Measurements from ENCODE around the gene SLC25A33.
A peak's percentile ranks its signal among the peaks of the same experiment; 100 is the strongest.

The SLC25A33 gene

DNA sequence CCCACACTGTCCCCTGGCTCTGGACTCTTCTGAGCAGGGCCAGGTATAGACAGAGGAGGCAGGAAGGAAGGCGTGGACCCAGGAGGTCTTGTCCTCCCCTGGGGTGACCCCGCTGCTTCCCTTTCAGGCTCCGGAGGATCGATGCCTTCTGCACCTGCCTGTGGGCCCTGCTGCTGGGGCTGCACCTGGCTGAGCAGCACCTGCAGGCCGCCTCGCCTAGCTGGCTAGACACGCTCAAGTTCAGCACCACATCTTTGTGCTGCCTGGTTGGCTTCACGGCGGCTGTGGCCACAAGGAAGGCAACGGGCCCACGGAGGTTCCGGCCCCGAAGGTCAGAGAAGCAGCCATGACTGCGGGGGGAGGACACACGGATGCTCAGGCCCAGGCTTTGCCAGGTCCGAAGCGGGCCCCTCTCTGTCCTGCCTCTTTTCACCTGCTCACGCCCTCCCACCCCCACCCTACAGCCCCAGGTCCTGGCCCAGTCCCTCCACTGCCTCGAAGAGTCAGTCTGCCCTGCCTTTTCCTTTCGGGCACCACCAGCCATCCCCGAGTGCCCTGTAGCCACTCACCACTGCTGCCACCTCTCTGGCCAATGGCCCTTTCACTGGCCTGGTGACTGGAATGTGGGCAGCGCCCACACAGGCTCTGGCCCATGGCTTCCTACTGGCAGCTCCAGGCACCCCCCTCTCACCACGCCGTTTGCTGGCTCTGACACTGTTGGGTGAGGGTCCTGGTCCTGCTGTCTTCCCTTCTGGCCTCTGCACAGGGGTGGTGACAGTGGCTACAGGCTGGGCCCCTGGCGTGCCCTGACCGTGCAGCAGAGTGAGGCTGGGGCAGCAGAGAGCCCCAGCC is 62.9 kb downstream of the SLC25A33 start:
- DNase-seq (ENCODE audit: low read depth) = no peak

- no peak for DNase-seq (ENCODE audit: low read depth)
Observed at GRCh38 chr1:9602794-9603167, 63.5 kb downstream of the SLC25A33 start.

DNA sequence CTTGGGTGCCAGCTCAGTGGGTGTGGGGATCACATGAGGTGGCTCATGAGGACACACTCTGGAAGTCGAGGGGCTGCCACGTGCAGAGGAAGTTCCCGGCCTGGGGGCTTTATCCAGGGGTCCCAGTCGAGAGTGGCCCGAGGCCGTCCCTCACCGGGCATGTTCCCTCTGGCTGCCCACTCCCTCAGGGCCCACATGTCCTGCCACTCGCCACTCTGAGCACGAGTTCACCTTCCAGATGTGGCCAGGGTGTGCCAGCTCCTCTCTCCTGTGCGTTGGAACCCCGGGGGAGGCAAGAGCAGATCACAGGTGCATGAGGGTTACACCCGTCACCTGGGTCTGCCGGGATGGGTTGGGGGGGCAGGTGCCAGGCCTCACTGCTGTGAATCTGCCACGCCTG is 64.0 kb downstream of the SLC25A33 start:
- DNase-seq (ENCODE audit: low read depth) = no peak

GRCh38 chr1:9603766-9604753 is 64.8 kb downstream of the SLC25A33 start:
- DNase-seq (ENCODE audit: low read depth) = no peak

DNA sequence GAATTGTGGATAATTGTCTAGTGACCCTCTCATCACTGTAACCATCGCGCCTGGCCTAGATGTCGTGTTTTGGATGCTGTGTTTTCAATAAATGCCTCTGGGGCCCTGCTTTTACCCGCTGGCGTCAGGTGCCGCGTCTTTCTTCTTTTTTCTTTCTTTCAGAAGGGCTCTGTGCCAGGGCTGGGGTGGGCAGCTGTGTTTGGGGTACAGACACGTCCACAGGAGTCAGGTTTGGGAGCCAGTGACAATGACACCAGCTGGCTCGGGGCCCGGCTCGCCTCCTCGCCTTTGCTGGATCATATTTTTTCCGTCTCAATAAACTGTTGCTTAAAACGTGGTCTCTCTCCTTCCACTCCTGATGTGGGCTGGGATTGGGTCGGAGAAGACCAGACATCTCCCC is 65.6 kb downstream of the SLC25A33 start:
- no peak for DNase-seq (ENCODE audit: low read depth)

DNA sequence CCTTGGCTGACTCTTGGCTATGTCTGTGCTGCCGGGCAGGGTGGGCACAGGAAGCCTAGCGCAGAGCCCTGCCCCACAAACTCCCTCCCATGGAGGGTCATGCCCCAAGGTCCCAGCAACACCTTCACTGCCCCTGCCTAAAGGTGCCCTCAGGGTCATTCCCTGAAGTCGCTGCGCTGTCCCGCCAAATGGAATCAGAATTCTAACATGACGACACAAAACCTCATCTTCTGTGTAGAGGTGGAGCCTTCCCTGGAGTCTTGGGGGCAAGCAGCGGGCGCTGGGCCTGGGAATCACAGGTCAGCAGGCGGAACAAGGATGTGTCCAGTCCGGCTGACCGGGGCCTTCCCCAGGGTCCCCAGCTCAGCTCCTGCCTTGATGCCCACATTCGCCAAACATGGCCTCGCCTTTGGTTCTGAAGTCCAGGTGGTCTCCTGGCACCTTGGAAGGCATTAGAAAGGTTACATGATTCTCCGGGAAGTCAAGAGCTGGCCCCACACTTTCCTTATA is 66.7 kb downstream of the SLC25A33 start:
- no peak for DNase-seq (ENCODE audit: low read depth)

- no peak for DNase-seq (ENCODE audit: low read depth)
Observed at GRCh38 chr1:9606458-9606857, 67.2 kb downstream of the SLC25A33 start.

GRCh38 chr1:9606948-9607347 is 67.7 kb downstream of the SLC25A33 start:
- no peak for DNase-seq (ENCODE audit: low read depth)

DNA sequence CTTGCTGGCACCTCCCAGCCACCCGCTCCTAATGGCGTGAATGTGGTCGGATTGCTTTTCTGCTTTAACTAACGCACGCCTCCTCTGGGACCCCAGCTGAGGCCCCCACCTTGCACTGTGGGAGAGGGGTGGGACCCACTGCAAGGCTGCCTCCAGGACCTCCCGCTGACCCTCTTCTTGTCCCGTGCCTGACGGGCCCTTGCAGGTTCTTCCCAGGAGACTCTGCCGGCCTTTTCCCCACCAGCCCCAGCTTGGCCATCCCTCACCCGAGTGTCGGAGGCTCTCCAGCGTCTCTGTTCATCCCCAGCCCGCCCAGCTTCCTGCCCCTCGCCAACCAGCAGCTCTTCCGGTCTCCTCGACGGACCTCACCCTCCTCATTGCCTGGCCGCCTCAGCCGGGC is 68.1 kb downstream of the SLC25A33 start:
- DNase-seq (ENCODE audit: low read depth) = no peak

DNA sequence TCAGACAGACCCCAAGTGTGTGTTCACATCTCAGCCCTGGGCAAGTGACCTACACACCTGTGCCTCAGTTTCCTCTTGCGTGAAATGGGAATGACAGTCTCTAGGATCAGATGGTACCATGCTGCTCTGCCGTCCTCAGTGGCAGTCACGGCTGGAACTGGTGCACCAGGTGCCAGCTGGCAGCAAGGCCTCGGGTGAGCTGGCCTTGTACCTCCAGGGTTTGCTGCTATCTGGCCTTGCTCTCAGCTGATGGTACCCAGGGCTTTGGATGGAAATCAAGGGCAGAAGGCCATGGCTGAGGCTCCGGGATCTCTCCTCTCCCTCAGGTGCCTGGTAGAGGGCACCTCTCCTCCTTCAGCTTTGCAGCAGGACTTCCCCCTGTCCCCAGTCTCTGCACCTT is 70.7 kb downstream of the SLC25A33 start:
- DNase-seq (ENCODE audit: low read depth) = no peak

GRCh38 chr1:9610548-9610947 is 71.3 kb downstream of the SLC25A33 start:
- no peak for DNase-seq (ENCODE audit: low read depth)

GRCh38 chr1:9611716-9612115 is 72.5 kb downstream of the SLC25A33 start:
- no peak for DNase-seq (ENCODE audit: low read depth)

DNA sequence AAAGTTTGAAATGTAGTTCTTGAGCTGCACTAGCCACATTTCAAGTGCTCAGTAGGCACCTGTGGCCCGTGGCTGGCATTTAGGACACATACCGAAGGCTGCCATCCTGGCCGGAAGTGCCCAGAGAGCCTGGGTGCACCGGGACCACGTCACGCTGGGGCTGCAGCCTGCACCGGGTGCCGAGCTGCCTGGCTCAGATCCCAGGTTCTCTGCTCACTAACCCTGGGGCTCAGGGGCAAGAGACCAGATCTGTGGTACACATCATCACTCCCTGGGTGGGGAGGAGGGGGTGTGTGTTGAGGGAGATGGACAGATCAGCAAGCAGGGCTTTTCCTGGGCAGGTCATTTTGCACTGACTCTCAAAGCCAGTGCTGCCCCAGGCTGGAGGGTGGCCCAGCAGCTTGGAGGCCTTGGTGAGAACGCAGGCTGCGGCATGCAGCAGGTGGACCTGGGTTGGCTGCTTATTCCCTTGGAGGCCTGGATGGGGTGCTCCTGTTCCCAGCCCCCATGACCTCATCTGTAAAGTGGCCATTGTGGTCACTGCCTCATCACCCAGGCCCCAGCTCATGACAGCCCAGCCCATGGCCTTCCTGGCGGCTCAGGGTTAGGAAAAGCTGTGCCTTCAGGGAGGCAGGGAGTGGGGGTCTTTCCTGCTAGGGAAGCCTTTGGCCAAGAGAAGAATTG is 73.0 kb downstream of the SLC25A33 start:
- no peak for DNase-seq (ENCODE audit: low read depth)

- DNase-seq (ENCODE audit: low read depth) = no peak
Observed at GRCh38 chr1:9612871-9613624, 73.8 kb downstream of the SLC25A33 start.

DNA sequence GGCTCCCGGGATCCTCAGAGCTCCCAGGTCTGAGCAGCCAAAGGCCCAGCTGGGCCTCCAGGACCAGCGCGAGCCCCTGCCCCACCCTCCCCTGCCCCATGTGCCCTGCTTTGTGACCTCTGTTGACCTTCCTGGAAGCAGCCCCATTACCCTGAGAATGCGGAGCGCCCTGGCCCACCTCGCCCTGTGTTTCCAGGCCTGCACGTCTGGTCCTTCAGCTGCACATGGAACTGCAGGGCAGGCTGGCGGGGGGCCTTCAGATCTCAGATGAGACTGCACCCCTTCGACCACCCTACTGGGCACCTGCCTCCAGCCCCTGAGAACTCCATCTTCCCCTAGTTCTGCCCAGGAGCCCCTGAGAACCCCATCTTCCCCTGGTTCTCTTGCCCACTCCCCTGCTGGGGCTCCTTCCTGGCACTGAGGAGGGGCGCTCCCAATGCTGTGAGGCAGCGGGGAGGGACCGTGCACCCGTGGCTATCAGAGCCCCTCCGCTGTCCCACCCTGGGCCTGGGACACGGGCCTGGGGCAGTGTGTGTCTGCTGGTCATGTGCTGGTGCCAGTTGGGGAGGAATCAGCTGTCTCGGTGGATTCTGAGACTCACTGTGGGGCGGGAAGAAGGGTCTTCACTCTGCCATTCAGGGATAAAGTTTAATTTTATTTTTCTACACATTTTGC is 74.5 kb downstream of the SLC25A33 start:
- no peak for DNase-seq (ENCODE audit: low read depth)

DNA sequence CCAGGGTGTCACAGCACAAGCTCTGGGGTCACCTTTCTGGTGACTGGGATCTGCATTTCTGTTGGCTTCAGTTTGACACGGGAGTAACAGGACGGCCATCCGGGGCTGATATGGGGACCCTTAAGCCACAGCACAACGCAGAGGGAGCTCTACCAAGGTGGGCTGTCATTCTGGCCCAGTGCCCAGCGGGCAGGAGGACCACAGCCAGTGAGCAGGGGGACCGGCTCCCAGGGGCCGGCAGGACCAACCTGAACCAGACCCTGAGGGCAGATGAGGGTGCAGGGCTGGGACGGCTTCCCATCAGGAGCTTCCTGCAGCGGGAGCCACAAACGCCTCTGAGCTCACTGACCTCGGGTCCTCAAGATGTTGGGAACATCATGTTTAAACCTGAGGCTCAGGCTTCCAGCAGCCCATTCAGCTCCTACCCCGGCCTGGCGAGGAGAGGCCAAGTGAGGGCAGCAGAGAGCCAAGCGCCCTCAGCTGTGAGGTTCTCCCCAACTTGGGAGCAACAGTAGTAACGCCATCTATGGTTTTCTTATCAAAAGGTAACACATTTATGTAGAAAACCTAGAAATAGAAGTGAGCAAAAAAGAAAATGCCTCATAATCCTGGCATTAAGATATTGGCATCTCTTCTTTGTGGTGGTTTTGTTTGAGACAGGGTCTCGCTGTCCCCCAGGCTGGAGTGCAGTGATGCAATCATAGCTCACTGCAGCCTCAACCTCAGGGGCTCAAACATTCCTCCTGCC is 76.2 kb downstream of the SLC25A33 start:
- DNase-seq (ENCODE audit: low read depth) = peak; percentile 42

DNA sequence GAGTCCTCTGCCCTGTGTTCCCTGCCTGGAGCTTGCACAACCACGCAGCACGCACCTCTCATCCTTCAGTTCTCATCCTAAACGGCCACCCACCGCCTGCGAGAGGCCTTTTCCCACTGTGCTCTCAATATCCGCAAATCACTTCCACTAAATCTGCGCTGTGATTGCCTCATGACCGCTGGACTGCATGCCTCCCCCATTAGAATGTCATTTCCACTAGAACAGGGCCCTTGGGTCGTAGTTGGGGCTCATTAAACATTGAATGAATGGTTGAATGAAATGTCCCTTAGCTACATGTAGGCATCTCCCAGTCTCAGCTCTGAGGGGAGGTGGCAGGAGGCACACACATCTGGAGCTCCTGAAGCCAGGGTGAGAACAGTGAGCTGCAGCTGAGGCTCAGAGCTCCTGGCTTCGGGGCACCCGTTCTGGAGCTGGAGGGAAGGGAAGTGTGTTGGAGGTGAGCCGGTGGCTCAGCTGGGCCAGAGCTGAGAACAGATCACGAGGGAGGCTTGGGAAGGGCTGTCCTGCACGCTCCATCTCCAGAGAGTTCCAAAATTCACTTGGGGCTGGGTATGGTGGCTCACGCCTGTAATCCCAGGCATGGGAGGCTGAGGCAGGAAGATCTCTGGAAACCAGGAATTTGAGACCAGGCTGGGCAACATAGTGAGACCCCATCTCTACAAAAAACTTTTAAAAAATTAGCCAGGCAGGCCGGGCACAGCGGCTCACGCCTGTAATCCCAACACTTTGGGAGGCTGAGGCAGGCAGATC is 79.8 kb downstream of the SLC25A33 start:
- DNase-seq (ENCODE audit: low read depth) = no peak

DNA sequence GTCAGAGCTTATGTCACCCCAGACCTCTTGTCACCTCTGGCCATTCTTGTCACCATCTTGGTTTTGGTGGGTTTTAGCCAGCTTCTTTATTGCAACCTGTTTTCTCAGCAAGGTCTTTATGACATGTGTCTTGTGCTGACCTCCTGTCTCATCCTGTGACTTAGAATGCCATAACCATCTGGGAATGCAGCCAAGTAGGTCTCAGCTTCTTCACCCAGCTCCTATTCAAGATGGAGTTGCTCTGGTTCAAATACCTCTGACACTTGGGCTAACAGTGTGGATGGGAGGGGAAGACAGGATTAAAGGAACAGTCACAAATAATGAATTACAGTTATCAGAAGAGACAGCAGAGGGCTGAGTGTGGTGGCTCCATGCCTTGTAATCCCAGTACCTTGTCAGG is 81.8 kb downstream of the SLC25A33 start:
- no peak for DNase-seq (ENCODE audit: low read depth)

- DNase-seq (ENCODE audit: low read depth) = no peak
Observed at GRCh38 chr1:9624081-9624480, 84.8 kb downstream of the SLC25A33 start.

Measured in iris pigment epithelial cell (primary cell).